HG03280 (cell line): ENCODE results near the gene ITGB5.

ENCODE experiments used
- ATAC-seq: cut with Tn5 transposase; IDR thresholded peaks from one replicate; pipeline ENCODE4 v1.9.1; 2021; ENCODE audit warnings: mild to moderate bottlenecking, moderate library complexity; ENCODE audit not compliant: unreplicated experiment

Gene ITGB5

DNA sequence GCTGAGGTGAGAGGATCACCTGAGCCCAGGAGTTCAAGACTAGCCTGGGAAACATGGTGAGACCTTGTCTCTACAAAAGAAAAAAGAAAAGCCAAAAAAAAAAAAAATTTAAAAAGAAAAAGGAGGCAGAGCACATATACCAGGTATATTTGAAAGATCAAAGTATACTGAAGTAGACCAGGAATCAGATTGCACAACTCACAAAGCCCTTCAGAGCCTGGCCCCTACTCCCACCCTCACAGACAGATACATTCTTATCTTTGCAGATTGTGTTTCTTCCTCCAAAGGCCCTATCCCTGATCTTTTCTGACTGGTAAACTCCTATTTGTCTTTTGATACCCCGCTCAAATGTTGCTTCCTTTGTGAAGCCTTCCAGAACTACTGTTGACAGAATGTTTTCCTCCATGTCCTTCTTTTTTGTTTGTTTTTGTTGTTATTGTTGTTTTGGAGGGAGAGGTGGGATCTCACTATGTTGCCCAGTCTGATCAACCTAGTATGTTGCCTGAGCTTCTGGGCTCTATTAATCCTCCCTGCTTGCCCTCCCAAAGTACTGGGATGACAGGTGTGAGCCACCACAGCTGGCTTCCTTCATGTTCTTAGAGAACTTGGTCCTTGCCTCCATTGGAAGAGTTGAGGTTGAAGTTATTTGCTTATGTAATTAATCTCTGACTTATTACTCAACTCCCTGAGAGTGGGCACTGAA, 9.8 kb upstream of the ITGB5 start:
- no peak for ATAC-seq

DNA sequence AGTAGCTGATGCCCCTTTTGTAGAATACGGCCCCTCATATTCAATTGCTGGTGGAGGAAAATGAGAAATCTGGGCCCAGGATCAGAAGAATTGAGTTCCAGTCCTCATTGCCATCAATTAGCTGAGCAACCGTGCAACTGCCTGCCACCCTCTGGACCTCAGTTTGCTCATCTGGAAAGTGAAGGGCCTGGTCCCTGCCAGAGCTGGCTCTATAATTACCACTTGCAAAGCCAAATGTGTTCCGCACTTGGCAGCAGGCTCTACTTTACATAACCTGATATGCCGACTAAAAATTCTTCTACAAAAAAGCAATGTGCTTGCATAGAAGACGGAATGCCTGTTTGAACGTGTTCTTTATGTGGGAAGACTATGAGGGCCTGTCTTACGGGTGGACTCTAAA, 8.6 kb upstream of the ITGB5 start:
- no peak for ATAC-seq

DNA sequence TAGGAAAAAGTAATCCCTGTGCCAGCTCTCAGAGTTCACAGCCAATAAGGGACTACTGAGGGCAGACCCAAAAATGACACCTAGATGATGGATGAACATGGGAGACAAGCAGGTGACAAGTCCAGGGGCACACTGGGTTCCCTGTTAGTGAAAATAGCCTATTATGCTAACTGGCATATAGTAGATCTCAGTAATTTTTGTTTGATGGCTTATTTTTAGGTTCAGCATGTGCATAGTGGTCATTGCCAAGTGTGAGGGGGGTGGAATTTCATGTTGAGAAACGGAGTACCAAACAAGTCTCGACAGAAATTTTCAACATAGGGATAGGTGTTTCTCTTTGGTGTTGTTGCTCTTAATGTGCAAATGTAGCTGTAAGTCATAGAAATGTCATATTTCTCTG, 6.4 kb upstream of the ITGB5 start:
- ATAC-seq = no peak

- no peak for ATAC-seq
Measured at GRCh38 chr3:124890573-124891190, 3.5 kb upstream of the ITGB5 start.

DNA sequence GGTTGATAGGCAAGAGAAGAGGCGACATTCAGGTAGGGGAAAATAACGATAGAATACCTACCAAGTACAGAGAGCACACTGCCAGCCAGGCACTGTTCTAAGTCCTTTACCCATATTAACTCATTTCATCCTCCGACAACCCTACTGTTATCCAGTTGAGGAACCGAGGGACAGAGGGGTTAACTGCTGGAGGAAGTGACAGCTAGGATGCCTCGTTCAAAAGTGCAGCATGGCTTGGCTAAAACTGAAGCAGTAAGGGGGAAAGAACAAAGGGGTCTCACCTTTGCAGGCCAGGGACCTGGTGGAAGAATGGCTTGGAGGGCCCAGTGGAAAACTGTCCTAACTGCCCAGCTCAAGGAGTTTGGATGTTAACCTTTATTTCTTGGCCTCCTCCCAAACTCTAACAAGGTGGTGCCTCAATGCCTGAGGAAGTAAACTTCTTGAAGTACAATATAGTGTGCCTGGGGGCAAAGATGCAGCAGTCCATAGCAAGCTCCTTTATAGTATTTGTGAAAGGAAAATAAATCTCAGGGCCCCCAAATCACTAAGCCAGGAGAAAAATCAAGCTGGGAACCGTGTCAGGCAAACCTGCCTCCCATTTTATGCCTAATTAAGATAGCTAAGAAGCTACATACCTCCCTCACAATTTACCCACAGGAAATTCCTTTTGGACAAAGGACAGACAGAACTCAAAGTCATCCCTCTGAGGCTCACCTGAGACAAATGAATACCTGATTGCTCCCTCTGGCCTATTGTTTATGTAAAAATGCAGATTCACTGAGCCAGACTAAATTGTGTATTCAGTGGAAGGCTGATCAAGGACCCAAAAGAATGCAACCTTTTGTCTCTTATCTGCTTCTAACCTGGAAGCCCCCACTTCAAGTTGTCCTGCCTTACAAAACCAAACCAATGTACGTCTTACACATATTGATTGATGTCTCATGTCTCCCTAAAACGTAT, 1.6 kb upstream of the ITGB5 start:
- ATAC-seq = no peak

DNA sequence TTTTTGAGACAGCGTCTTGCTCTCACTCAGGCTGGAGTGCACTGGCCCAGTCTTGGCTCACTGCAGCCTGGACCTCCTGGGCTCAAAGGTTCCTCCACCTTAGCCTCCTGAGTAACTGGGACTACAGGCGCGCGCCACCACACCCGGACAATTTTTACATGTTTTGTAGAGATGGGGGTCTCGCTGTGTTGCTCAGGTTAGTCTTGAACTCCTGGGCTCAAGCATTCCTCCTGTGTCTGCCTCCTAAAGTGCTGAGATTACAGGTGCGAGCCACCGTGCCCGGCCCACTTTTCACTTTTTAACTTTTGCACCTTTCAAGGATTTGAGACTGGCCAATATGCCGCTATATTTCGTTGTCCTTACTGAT, 750 bp upstream of the ITGB5 start:
- no peak for ATAC-seq

- peak; percentile 37 for ATAC-seq
Measured at GRCh38 chr3:124886168-124887056, 753 bp downstream of the ITGB5 start.

- no peak for ATAC-seq
Measured at GRCh38 chr3:124885466-124886167, 1.5 kb downstream of the ITGB5 start.

DNA sequence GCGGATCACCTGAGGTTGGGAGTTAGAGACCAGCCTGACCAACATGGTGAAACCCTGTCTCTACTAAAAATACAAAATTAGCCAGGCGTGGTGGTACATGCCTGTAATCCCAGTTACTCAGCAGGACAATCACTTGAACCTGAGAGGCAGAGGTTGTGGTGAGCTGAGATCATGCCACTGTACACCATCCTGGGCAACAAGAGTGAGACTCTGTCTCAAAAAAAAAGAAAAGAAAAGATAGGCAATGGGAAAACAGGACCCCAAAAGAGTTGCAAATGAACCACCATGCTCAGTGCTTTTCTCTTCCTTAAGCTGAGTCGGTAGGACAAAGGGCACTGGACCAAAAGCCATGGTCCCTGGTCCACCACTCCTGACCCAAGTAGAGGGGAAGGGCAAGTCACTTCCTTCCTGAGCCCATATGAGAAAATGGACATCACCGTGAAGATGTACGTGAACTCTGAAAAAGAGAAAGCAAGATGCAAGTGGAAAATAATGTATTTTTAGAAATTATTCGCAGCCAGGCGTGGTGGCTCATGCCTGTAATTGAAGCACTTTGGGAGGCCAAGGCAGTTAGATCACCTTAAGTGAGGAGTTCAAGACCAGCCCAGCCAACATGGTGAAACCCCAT, 2.6 kb downstream of the ITGB5 start:
- ATAC-seq = no peak

GRCh38 chr3:124883766-124884473, 3.2 kb downstream of the ITGB5 start:
- no peak for ATAC-seq

DNA sequence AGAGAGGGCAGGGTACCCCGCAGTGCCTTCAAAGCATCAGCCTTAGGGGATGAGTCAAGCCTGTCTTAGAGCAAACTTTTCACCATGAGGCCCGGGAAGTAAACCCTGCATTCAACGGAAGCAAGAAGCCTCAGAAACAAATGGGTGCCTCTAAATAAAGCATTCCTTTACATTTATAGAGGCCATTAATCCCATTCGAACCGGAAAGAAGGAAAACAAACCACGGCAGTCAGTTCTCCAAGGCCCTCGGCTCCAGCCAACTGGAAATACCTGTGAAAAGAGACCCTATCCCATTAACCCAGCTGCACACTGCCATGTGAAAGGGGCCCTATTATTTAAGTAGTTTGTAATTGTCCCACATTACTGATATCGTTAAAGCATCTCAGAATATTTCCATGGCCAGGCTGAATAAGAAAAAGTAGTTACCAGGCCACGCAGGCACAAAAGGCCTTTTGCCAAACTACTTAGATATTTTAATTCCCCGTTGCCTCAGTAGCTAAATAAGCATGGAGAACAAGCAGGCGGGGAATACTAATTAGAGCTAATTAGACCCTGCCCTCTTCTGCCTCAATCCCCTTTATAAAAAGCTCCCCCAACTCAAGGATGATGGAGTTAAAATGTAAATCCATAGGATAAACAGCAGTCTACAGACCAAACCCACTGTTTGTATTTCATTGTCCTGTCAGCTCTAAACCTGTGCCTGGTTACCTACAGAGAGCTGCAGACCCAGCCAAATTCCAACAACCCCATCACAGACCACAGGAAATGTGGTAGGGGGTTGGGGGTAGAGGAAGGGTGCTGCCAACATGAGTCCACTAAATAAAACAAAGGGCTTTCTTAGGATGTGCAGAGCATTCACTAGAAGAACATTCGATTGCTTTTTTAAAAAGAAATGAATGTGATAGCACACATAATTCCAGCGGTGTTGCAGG, 4.1 kb downstream of the ITGB5 start:
- ATAC-seq = no peak

DNA sequence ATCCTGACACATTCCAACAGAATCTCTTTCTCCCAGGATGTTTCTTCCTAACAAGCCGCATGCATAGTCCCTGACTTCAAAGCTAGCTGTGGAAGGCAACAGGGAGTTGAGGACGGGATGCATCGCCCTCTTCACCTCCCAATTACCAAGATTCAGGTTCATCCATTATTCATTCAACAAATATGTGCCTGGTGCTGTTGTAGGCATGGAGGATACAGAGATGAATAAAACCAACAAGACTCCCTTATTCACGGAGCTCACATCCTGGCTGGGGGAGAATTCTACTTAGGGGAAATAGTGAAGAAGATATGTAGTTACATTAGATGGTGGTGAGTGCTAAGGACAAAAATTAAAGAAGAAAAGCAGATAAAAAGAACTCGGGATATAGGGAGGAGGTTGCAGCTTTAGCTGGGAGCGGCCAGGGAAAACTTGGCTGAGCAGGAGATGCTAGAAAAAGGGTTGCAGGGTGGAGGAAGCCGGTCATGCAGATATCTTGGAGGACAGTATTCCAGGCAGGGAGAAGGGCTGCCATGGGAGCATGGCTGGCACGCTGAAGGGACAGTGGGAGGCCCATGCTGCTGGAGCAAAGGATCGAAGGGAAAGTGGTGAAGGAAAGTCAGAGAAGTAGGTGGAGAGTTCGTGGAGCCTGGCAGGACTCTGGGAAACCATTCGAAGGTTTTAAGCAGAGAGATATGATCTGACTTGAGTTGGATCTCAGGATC, 5.0 kb downstream of the ITGB5 start:
- ATAC-seq = no peak

DNA sequence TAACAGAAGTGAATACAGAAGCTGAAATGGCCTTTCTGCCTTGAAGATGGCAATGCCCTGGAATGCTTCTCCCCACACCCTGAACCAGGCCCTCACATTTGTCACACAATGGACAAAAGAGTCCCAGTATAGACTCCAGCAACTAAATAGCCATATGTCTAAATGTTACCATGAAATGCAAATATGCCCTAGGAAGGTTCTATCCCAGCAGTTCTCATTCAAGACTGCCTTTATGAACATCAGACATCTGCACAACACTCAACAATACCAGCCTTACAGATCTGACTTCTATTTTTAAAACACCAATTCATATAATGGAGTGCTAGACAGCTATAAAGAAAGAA, 7.9 kb downstream of the ITGB5 start:
- no peak for ATAC-seq

- no peak for ATAC-seq
Measured at GRCh38 chr3:124878561-124879336, 8.4 kb downstream of the ITGB5 start.

- no peak for ATAC-seq
Measured at GRCh38 chr3:124877674-124878073, 9.5 kb downstream of the ITGB5 start.

DNA sequence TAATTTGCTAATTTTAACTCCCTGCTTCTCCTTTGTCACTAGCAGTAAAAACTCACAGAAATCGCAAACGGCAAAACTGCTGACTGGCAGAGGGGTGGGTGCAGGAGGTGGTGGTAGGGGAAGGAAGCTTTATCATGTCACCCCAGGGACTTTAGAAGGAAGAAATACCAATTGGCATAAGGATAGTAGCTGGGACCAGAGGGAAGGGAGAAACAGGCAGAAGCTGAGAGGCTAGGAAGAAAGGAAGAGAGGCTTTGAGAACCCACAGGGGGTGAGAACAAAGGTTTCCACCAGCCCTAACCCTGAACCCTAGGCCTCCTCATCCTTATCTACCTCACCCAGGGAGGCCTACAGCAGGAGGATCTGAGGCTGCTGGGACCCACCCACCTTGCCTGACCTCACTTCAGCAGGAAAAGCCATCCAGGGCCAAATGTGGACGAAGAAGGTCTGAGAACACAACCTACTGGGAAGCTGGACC, 10.7 kb downstream of the ITGB5 start:
- no peak for ATAC-seq

DNA sequence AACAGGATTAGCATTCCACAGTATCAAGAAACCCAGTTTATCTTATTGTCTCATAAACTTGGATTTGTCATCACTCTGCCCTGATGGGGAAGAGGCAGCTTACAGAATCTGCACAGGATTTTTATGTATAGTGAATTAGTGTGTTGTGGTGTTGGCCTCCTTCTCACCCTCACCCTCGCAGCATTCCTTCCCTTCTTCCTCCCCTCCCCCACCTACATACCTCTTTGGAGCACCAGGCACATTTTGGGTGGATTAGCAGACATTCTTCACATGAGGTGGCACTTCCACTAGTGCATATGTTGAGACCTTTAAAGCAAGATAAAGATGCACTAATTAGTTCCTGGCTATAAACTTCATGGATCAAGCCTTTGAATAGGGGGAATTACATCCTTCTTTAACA, 13.9 kb downstream of the ITGB5 start:
- ATAC-seq = no peak
